Thymus (tissue), 11 donors: Measurements from ENCODE around the gene USH2A. TPM values are rescaled to one million over a fixed set of nuclear protein-coding genes. Genes with fewer than 3 reads are reported as not detected.

Experiments used
- DNase-seq, 9 donors: peaks; one replicate each; pipeline ENCODE4 v3.0.0-alpha.2; 2013; ENCODE audit warnings: low spot score in 9 of 9, low read depth in 6 of 9, missing footprints in 1 of 9
- H3K27ac ChIP-seq, 2 donors: one replicate each; pipeline ENCODE4 v1.5.1; 2013; ENCODE audit warnings: control low read depth in 1 of 2, low read depth in 1 of 2, low read length in 1 of 2, mild to moderate bottlenecking in 1 of 2, moderate library complexity in 1 of 2
- H3K27me3 ChIP-seq, 2 donors: one replicate each; pipeline ENCODE4 v1.5.1; 2013; ENCODE audit warnings: low read length in 1 of 2; ENCODE audit not compliant: control insufficient read depth in 2 of 2, insufficient read depth in 1 of 2
- H3K36me3 ChIP-seq, 2 donors: one replicate each; pipeline ENCODE4 v1.5.1; 2013; ENCODE audit warnings: low read length in 1 of 2, mild to moderate bottlenecking in 1 of 2, moderate library complexity in 1 of 2; ENCODE audit not compliant: control insufficient read depth in 2 of 2, insufficient read depth in 2 of 2
- H3K4me1 ChIP-seq, 2 donors: one replicate each; pipeline ENCODE4 v1.5.1; 2013; ENCODE audit warnings: low read length in 2 of 2; ENCODE audit not compliant: control insufficient read depth in 2 of 2, insufficient read depth in 2 of 2
- H3K4me3 ChIP-seq, 2 donors: one replicate each; pipeline ENCODE4 v1.5.1; 2013; ENCODE audit warnings: low read length in 2 of 2, control low read depth in 1 of 2, mild to moderate bottlenecking in 1 of 2
- H3K9me3 ChIP-seq, 2 donors: one replicate each; pipeline ENCODE4 v1.5.1; 2013; ENCODE audit warnings: low read length in 1 of 2, mild to moderate bottlenecking in 1 of 2; ENCODE audit not compliant: control insufficient read depth in 2 of 2, insufficient read depth in 1 of 2
- WGBS: extraction: QIAGEN DNeasy Blood & Tissue Kit; methylation state at CpG from one replicate; pipeline ENCODE4 v1.1.7; 2013; 5-methylcytosine and 5-hydroxymethylcytosine counted together
- polyA plus RNA-seq: library from polyadenylated mRNA; stranded (reverse); fragments of 200-250 nt; gene quantifications from one replicate; pipeline ENCODE4 v1.2.3, GENCODE V29; 2013
- total RNA-seq: library from RNA; stranded (reverse); fragments of 120-200 nt; gene quantifications from one replicate; pipeline ENCODE4 v1.2.4, GENCODE V29; 2013
- donor health status: healthy.

The USH2A gene
- total and polyA plus RNA-seq, 2 donors = 0.09 to 0.14 TPM

GRCh38 chr1:216114180-216114579 is 309.1 kb downstream of the USH2A start:
- no peak for DNase-seq
- H3K36me3 ChIP-seq = no peaks in the 10 kb centered on the region
- no peaks in the 10 kb centered on the region for H3K27me3 ChIP-seq
- no peaks in the 10 kb centered on the region for H3K9me3 ChIP-seq
- no peaks in the 10 kb centered on the region for H3K4me1 ChIP-seq
- no peak overlapping the region for H3K4me3 ChIP-seq
- no peak overlapping the region for H3K27ac ChIP-seq

GRCh38 chr1:216113181-216113580 is 310.1 kb downstream of the USH2A start:
- H3K27me3 ChIP-seq = no peaks in the 10 kb centered on the region
- H3K4me1 ChIP-seq = no peaks in the 10 kb centered on the region
- no peak overlapping the region for H3K4me3 ChIP-seq
- H3K9me3 ChIP-seq = no peaks in the 10 kb centered on the region
- no peak overlapping the region for H3K27ac ChIP-seq
- DNase-seq = no peak
- H3K36me3 ChIP-seq = no peaks in the 10 kb centered on the region
- 93% methylated on average over 4 of the region's 4 CpGs for WGBS

GRCh38 chr1:216111842-216112241 is 311.4 kb downstream of the USH2A start:
- H3K27me3 ChIP-seq = no peaks in the 10 kb centered on the region
- no peaks in the 10 kb centered on the region for H3K9me3 ChIP-seq
- no peak for DNase-seq
- 79% methylated on average over 2 of the region's 2 CpGs for WGBS
- H3K36me3 ChIP-seq = no peaks in the 10 kb centered on the region
- no peak overlapping the region for H3K27ac ChIP-seq
- H3K4me1 ChIP-seq = no peaks in the 10 kb centered on the region
- no peak overlapping the region for H3K4me3 ChIP-seq

GRCh38 chr1:216095400-216095799 is 327.8 kb downstream of the USH2A start:
- no peak overlapping the region for H3K27ac ChIP-seq
- WGBS = 82% methylated on average over 4 of the region's 4 CpGs
- no peak for DNase-seq

GRCh38 chr1:216090556-216090955 is 332.7 kb downstream of the USH2A start:
- WGBS = 91% methylated on average over 6 of the region's 6 CpGs
- no peak for DNase-seq
- no peak overlapping the region for H3K4me3 ChIP-seq
- H3K9me3 ChIP-seq = no peaks in the 10 kb centered on the region
- no peak overlapping the region for H3K27ac ChIP-seq
- no peaks in the 10 kb centered on the region for H3K36me3 ChIP-seq
- no peaks in the 10 kb centered on the region for H3K4me1 ChIP-seq
- H3K27me3 ChIP-seq = no peaks in the 10 kb centered on the region

More at GRCh38 chr1:216095400-216095799, 327.8 kb downstream of the USH2A start:
- Histone ChIP-seq H3K27me3 (no peaks in the 10 kb centered on the region), H3K4me1 (no peaks in the 10 kb centered on the region), H3K4me3 (no peak overlapping the region), H3K36me3 (no peaks in the 10 kb centered on the region), H3K9me3 (no peaks in the 10 kb centered on the region)

- Histone ChIP-seq H3K27ac (no peak overlapping the region), H3K9me3 (no peaks in the 10 kb centered on the region), H3K27me3 (no peaks in the 10 kb centered on the region), H3K4me3 (no peak overlapping the region), H3K4me1 (no peaks in the 10 kb centered on the region), H3K36me3 (no peaks in the 10 kb centered on the region)
- DNase-seq = no peak
- WGBS = 92% methylated on average over 3 of the region's 3 CpGs
These were observed 336.6 kb downstream of the USH2A start for GRCh38 chr1:216086678-216087077.

GRCh38 chr1:216081445-216081844 is 341.8 kb downstream of the USH2A start:
- no peak for DNase-seq
- 87% methylated on average over 5 of the region's 5 CpGs for WGBS
- H3K9me3 ChIP-seq = no peaks in the 10 kb centered on the region
- no peaks in the 10 kb centered on the region for H3K36me3 ChIP-seq
- no peak overlapping the region for H3K4me3 ChIP-seq
- no peaks in the 10 kb centered on the region for H3K4me1 ChIP-seq
- no peak overlapping the region for H3K27ac ChIP-seq
- H3K27me3 ChIP-seq = no peaks in the 10 kb centered on the region

- Histone ChIP-seq H3K36me3 (no peaks in the 10 kb centered on the region), H3K4me3 (no peak overlapping the region), H3K4me1 (no peaks in the 10 kb centered on the region), H3K9me3 (no peaks in the 10 kb centered on the region), H3K27ac (no peak overlapping the region), H3K27me3 (no peaks in the 10 kb centered on the region)
- no peak for DNase-seq
- 75% methylated on average over 2 of the region's 2 CpGs for WGBS
These were observed 346.5 kb downstream of the USH2A start for GRCh38 chr1:216076751-216077150.

GRCh38 chr1:216075339-216075738 is 347.9 kb downstream of the USH2A start:
- H3K9me3 ChIP-seq = no peaks in the 10 kb centered on the region
- no peak overlapping the region for H3K27ac ChIP-seq
- H3K4me1 ChIP-seq = no peaks in the 10 kb centered on the region
- no peaks in the 10 kb centered on the region for H3K27me3 ChIP-seq
- no peak for DNase-seq
- no peak overlapping the region for H3K4me3 ChIP-seq
- no peaks in the 10 kb centered on the region for H3K36me3 ChIP-seq
- WGBS = 89% methylated on average over 3 of the region's 3 CpGs
